Left kidney (tissue), 8 donors: ENCODE data around the gene FARP1. TPM values are rescaled to one million over a fixed set of nuclear protein-coding genes. Genes with fewer than 3 reads are reported as not detected.

Experiments used
- DNase-seq: peaks from one replicate; pipeline ENCODE4 v3.0.0-alpha.2; 2013
- long read RNA-seq, 8 donors: transcript quantifications; one replicate each; lab custom pipeline, GENCODE V29; 2026
- polyA plus RNA-seq: library from polyadenylated mRNA; unstranded; fragments of 120-200 nt; gene quantifications from one replicate; pipeline ENCODE4 v1.2.1, GENCODE V29; 2013; ENCODE audit not compliant: insufficient read length

FARP1 gene
- polyA plus RNA-seq, result 298 TPM
- long read RNA-seq, donor 1, full-length matches to known transcripts, result 23 of 94 reads
- long read RNA-seq, donor 1, partial matches to known transcripts, result 71 of 94 reads
- long read RNA-seq, donor 1, other reads (novel, unspliced or antisense), result 0 of 94 reads
- long read RNA-seq, donor 2, full-length matches to known transcripts, result 28 of 51 reads
- long read RNA-seq, donor 2, partial matches to known transcripts, result 23 of 51 reads
- long read RNA-seq, donor 2, other reads (novel, unspliced or antisense), result 0 of 51 reads
- long read RNA-seq, donor 3, full-length matches to known transcripts, result 14 of 44 reads
- long read RNA-seq, donor 3, partial matches to known transcripts, result 30 of 44 reads
- long read RNA-seq, donor 3, other reads (novel, unspliced or antisense), result 0 of 44 reads
- long read RNA-seq, donor 4, partial matches to known transcripts, result 0 of 1 reads
- long read RNA-seq, donor 4, other reads (novel, unspliced or antisense), result 0 of 1 reads
- long read RNA-seq, donor 5, full-length matches to known transcripts, result 16 of 103 reads
- long read RNA-seq, donor 5, partial matches to known transcripts, result 51 of 103 reads
- long read RNA-seq, donor 5, other reads (novel, unspliced or antisense), result 36 of 103 reads
- long read RNA-seq, donor 6, full-length matches to known transcripts, result 13 of 77 reads
- long read RNA-seq, donor 6, partial matches to known transcripts, result 64 of 77 reads
- long read RNA-seq, donor 6, other reads (novel, unspliced or antisense), result 0 of 77 reads
- long read RNA-seq, donor 7, full-length matches to known transcripts, result 22 of 239 reads
- long read RNA-seq, donor 7, partial matches to known transcripts, result 170 of 239 reads
- long read RNA-seq, donor 7, other reads (novel, unspliced or antisense), result 47 of 239 reads
- long read RNA-seq, donor 8, full-length matches to known transcripts, result 14 of 71 reads
- long read RNA-seq, donor 8, partial matches to known transcripts, result 34 of 71 reads
- long read RNA-seq, donor 8, other reads (novel, unspliced or antisense), result 23 of 71 reads

- peak; percentile 81 for DNase-seq
These were observed at the start of gene FARP1 for GRCh38 chr13:98142380-98143156. Gene FARP1, plus strand, starts transcription at chr13:98143094. Its CDS starts 70,149 bp downstream, at chr13:98213243.

DNA sequence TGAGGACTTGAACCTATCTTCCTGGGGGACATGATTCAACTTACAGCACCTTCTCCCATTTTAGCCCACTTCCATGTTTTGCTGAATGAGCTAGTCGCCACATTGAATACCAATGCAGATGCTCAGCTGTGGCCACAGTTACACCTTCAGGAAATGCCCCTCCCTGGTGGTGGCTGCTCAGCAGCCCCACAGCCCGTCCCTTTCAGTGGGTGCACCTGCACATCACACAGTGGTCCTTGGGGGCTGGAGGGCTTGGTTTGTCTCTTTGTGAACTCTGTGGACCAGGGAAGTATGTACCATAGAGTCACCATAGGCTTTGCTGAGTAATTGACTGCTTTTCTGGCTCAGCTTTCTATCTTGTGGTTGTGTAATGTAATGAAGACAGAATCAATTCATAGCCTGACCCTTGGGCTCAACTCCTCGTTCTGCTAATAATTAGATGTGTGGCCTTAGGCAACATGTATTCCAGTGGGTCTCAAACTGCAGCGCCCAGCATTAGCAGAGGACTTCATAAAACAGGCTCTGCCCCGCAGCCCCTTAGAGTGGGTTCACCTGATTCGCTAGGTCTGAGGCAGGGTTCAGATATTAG is 48.1 kb upstream of the FARP1 start:
- no peak for DNase-seq

- DNase-seq, result no peak
These were observed 46.8 kb upstream of the FARP1 start for GRCh38 chr13:98096059-98096458.

GRCh38 chr13:98097749-98098148 is 45.1 kb upstream of the FARP1 start:
- no peak for DNase-seq

DNA sequence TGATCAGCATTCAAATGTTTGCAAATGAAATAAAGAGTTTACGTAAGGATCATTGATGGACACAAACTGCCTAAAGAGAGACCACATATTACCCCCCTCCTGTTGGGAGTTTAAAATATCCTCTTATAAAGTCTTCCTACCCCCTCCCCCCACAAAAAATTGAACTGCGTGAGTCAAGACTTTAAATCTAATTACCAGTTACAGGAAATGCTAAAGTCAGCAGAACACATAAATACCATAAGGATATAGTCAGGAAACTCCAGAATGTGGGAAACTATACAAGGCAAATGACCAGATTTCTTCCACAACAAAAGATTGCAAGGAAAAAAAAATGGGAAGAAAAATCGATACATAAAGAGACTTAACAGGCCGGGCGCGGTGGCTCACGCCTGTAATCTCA is 44.4 kb upstream of the FARP1 start:
- peak; percentile 46 for DNase-seq

DNA sequence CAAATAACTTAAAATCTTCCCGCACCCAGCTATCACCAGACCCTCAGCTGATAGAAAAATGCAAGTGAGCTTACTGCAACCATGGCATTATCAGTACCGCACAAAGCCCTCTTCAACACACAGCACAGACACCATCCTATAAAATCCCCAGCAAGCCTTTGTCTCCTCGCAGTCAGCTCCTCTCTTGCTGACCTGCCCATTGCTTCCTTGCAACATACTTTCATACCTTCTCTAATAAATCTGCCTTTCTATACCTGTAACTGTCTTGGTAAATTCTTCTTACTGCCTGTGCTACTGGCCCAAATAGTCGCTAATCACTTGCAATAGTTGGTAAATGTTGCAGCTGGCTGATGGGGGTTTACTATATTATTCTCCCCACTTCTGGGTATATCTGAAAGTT is 43.3 kb upstream of the FARP1 start:
- DNase-seq, result no peak

GRCh38 chr13:98100481-98100880 is 42.4 kb upstream of the FARP1 start:
- DNase-seq, result no peak

GRCh38 chr13:98103531-98103930 is 39.4 kb upstream of the FARP1 start:
- no peak for DNase-seq

GRCh38 chr13:98103942-98104880 is 38.7 kb upstream of the FARP1 start:
- DNase-seq, result no peak

- DNase-seq, result no peak
These were observed 37.0 kb upstream of the FARP1 start for GRCh38 chr13:98105929-98106336.

GRCh38 chr13:98108341-98108740 is 34.6 kb upstream of the FARP1 start:
- DNase-seq, result no peak

GRCh38 chr13:98109226-98109853 is 33.6 kb upstream of the FARP1 start:
- no peak for DNase-seq

DNA sequence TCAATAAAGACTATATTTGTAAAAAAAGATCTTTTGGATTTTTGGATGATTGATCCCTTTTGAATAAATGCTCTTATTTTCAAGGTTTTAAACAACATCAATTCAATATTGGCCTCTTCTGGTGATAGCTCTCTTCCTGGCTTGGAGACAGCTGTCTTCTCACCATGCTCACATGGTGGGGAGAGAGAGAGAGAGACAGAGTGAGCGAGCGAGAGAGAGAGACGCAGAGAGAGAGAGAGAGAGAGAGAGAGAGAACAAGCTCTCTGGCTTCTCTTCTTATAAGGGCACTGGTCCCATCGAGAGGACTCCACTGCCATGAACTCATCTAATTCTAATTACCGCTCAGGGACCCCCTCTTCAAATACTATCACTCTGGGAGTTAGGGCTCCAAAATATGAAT is 32.1 kb upstream of the FARP1 start:
- no peak for DNase-seq

- DNase-seq, result no peak
These were observed 31.5 kb upstream of the FARP1 start for GRCh38 chr13:98111168-98112098.

GRCh38 chr13:98112456-98112855 is 30.4 kb upstream of the FARP1 start:
- DNase-seq, result no peak

GRCh38 chr13:98118865-98119264 is 24.0 kb upstream of the FARP1 start:
- no peak for DNase-seq

- no peak for DNase-seq
These were observed 19.7 kb upstream of the FARP1 start for GRCh38 chr13:98123176-98123575.

DNA sequence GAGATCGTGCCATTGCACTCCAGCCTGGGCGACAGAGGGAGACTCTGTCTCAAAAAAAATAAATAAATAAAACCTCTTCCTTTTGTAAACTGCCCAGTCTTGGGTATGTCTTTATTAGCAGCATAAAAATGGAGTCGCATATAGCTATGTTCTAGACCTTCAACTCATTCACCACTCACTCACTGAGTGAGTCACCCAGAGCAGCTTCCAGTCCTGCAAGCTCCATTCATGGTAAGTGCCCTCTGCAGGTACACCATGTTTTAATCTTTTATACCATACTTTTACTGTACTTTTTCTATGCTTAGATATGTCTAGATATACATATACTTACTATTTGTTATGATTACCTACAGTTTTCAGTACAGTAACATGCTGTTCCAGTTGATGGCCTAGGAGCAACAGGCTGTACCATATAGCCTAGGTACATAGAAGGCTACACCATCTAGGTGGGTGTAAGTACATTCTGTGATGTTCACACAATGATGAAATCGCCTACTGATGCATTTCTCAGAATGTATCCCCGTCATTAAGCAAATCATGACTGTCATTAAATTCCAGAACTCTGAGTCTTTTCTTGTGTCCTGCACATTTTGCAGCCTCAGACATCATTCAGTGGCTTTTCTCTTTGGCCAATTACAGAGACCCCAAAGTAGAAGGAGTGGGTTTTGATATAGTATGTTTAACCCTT is 13.7 kb upstream of the FARP1 start:
- no peak for DNase-seq
